HCT116 (cell line): ENCODE results near the gene ATP7B. TPM values are rescaled to one million over a fixed set of nuclear protein-coding genes. Genes with fewer than 3 reads are reported as not detected.

ENCODE experiments used
- ATAC-seq: fragments of 200-7000 bp; cut with Tn5 transposase; 2 replicates; pipeline ENCODE4 v1.9.1; 2020; ENCODE audit warnings: mild to moderate bottlenecking, moderate library complexity
- BruUV-seq: library from RNA; stranded (reverse); fragments of 400-500 nt; replicated peaks from 2 replicates; lab custom pipeline; 2021; lab: Mats Ljungman, UMichigan
- CTCF ChIA-PET: fragments of 300-600 bp; sonication (Branson Sonifier 250); formaldehyde crosslinking; loops from one replicate; lab custom pipeline; 2021; ENCODE audit warnings: antibody characterized with exemption; lab: Charles Lee
- POLR2A ChIA-PET: fragments of 300-600, 350-600 bp; sonication (Branson Sonifier 250); formaldehyde crosslinking; loops from one replicate; lab custom pipeline; 2021; ENCODE audit warnings: antibody characterized with exemption; lab: Charles Lee
- RAD21 ChIA-PET, 2 experiments: fragments of 300-600 bp; sonication (Branson Sonifier 250); formaldehyde crosslinking; loops; one replicate each; lab custom pipeline; 2023; ENCODE audit warnings: low total read pairs in 2 of 2; ENCODE audit not compliant: uncharacterized antibody in 2 of 2, unreplicated experiment in 2 of 2, low non-redundant PET in 1 of 2; lab: Charles Lee
- DNase-seq: peaks from one replicate; pipeline ENCODE4 v3.0.0-alpha.2; 2010; ENCODE audit warnings: low read depth, low spot score
- H2AFZ ChIP-seq: fragments of 200-600 bp; shearing (Covaris generic), sonication (generic); 2 replicates; pipeline ENCODE4 v1.6.1; 2017; ENCODE audit warnings: low read depth, mixed run types, mixed read lengths, antibody characterized with exemption, low read length; ENCODE audit not compliant: poor library complexity, severe bottlenecking
- H3K27ac ChIP-seq: 2 replicates; pipeline ENCODE4 v1.5.1; 2012; ENCODE audit warnings: low read depth, low read length
- H3K27me3 ChIP-seq: fragments of 200-600 bp; sonication (generic); 2 replicates; pipeline ENCODE4 v1.6.1; 2016; ENCODE audit warnings: mixed run types, low read length, mixed read lengths; ENCODE audit not compliant: insufficient read depth
- H3K36me3 ChIP-seq, 2 experiments: fragments of 200-500 bp in 1 of 2; fragments of 200-600 bp in 1 of 2; sonication (Bioruptor generic) in 1 of 2; sonication (generic) in 1 of 2; 2 replicates each; pipeline versions ENCODE4 v1.5.1 to v1.6.1; 2014 to 2016; ENCODE audit warnings: low read length in 2 of 2, inconsistent platforms in 1 of 2, mixed read lengths in 1 of 2, mixed run types in 1 of 2; ENCODE audit not compliant: insufficient read depth in 2 of 2, control insufficient read depth in 1 of 2
- H3K4me1 ChIP-seq, 2 experiments: fragments of 200-600 bp in 1 of 2; sonication (generic) in 1 of 2; 2 replicates each; pipeline versions ENCODE4 v1.5.1 to v1.6.1; 2012 to 2017; ENCODE audit warnings: low read length in 2 of 2, inconsistent platforms in 1 of 2, mild to moderate bottlenecking in 1 of 2, mixed read lengths in 1 of 2, mixed run types in 1 of 2, moderate library complexity in 1 of 2; ENCODE audit not compliant: insufficient read depth in 2 of 2, control insufficient read depth in 1 of 2
- H3K4me2 ChIP-seq: fragments of 200-600 bp; sonication (generic); 2 replicates; pipeline ENCODE4 v1.6.1; 2017; ENCODE audit warnings: mixed run types, low read length, mixed read lengths
- H3K4me3 ChIP-seq, 2 experiments: fragments of 200-600 bp in 1 of 2; sonication (generic) in 1 of 2; replicated peaks in 1 of 2; 2 replicates each; pipeline ENCODE4 v1.5.1; 2011 to 2016; ENCODE audit warnings: low read length in 2 of 2, control low read depth in 1 of 2, low read depth in 1 of 2, mild to moderate bottlenecking in 1 of 2, mixed read lengths in 1 of 2, mixed run types in 1 of 2
- H3K79me2 ChIP-seq: fragments of 200-600 bp; sonication (generic); 2 replicates; pipeline ENCODE4 v1.6.1; 2017; ENCODE audit warnings: mild to moderate bottlenecking, mixed run types, low read length, moderate library complexity, mixed read lengths; ENCODE audit not compliant: insufficient read depth
- H3K9ac ChIP-seq: fragments of 200-600 bp; sonication (generic); 2 replicates; pipeline ENCODE4 v1.6.1; 2016; ENCODE audit warnings: low read length, mixed read lengths
- H3K9me2 ChIP-seq: fragments of 200-600 bp; sonication (generic), shearing (Covaris generic); 2 replicates; pipeline ENCODE4 v1.6.1; 2017; ENCODE audit warnings: mixed run types, mild to moderate bottlenecking, moderate library complexity; ENCODE audit not compliant: insufficient read depth
- H3K9me3 ChIP-seq, 2 experiments: fragments of 200-500 bp in 1 of 2; fragments of 200-600 bp in 1 of 2; sonication (Bioruptor generic) in 1 of 2; sonication (generic) in 1 of 2; 2 replicates each; pipeline ENCODE4 v1.6.1; 2014 to 2017; ENCODE audit warnings: low read length in 2 of 2, mixed read lengths in 2 of 2, inconsistent platforms in 1 of 2, low read depth in 1 of 2, mild to moderate bottlenecking in 1 of 2, mixed run types in 1 of 2, moderate library complexity in 1 of 2; ENCODE audit not compliant: control insufficient read depth in 1 of 2, insufficient read depth in 1 of 2
- H4K20me1 ChIP-seq: fragments of 200-600 bp; sonication (generic), shearing (Covaris generic); 2 replicates; pipeline ENCODE4 v1.6.1; 2017; ENCODE audit warnings: mixed run types, mild to moderate bottlenecking, moderate library complexity; ENCODE audit not compliant: insufficient read depth
- ATF3 ChIP-seq: IDR thresholded peaks from 2 replicates; pipeline ENCODE4 v1.6.1; 2012
- CBX3 ChIP-seq: IDR thresholded peaks from 2 replicates; pipeline ENCODE4 v1.6.1; 2012; ENCODE audit warnings: low read depth
- CEBPB ChIP-seq: IDR thresholded peaks from 2 replicates; pipeline ENCODE4 v1.6.1; 2012; ENCODE audit warnings: low read depth
- EGR1 ChIP-seq: IDR thresholded peaks from 2 replicates; pipeline ENCODE4 v1.6.1; 2012; ENCODE audit warnings: low read depth
- ELF1 ChIP-seq: IDR thresholded peaks from 2 replicates; pipeline ENCODE4 v1.6.1; 2012; ENCODE audit warnings: low read depth, borderline replicate concordance
- EZH2 ChIP-seq: fragments of 200-600 bp; sonication (generic); IDR thresholded peaks from 2 replicates; pipeline ENCODE4 v1.6.1; 2017; ENCODE audit warnings: antibody characterized with exemption, mixed run types
- EZH2phosphoT487 ChIP-seq: fragments of 200-600 bp; IDR thresholded peaks from 2 replicates; pipeline ENCODE4 v1.6.1; 2018; ENCODE audit warnings: antibody characterized with exemption, borderline replicate concordance
- FOSL1 ChIP-seq: IDR thresholded peaks from 2 replicates; pipeline ENCODE4 v1.6.1; 2012; ENCODE audit warnings: low read depth
- MAX ChIP-seq: IDR thresholded peaks from 2 replicates; pipeline ENCODE4 v1.6.1; 2012
- POLR2A ChIP-seq: IDR thresholded peaks from 2 replicates; pipeline ENCODE4 v1.7.0; 2011; ENCODE audit warnings: borderline replicate concordance; ENCODE audit not compliant: insufficient read depth, insufficient read length; ENCODE audit errors: extremely low read depth
- POLR2AphosphoS5 ChIP-seq: IDR thresholded peaks from 2 replicates; pipeline ENCODE4 v1.6.1; 2011; ENCODE audit warnings: mild to moderate bottlenecking, low read depth, low read length, moderate library complexity
- RAD21 ChIP-seq: IDR thresholded peaks from 2 replicates; pipeline ENCODE4 v1.6.1; 2012; ENCODE audit warnings: low read depth, mild to moderate bottlenecking
- SIN3A ChIP-seq: IDR thresholded peaks from 2 replicates; pipeline ENCODE4 v1.6.1; 2012; ENCODE audit warnings: low read depth
- SRF ChIP-seq: IDR thresholded peaks from 2 replicates; pipeline ENCODE4 v1.6.1; 2012; ENCODE audit warnings: low read depth
- TCF7L2 ChIP-seq: IDR thresholded peaks from 2 replicates; pipeline ENCODE4 v1.7.0; 2011; ENCODE audit warnings: borderline replicate concordance, inconsistent platforms; ENCODE audit not compliant: insufficient read depth, insufficient read length; ENCODE audit errors: extremely low read depth
- ZFX ChIP-seq: fragments of 450-650 bp; IDR thresholded peaks from 2 replicates; pipeline ENCODE4 v1.6.1; 2017
- ZNF274 ChIP-seq: fragments of 200-500 bp; sonication (Bioruptor generic); IDR thresholded peaks from 2 replicates; pipeline ENCODE4 v1.6.1; 2014; ENCODE audit warnings: mild to moderate bottlenecking, low read depth, low read length, inconsistent platforms
- intact Hi-C: fragments of 100-400 bp; cut with micrococcal nuclease; formaldehyde crosslinking; loops from 2 replicates; pipeline ENCODE4 v1.10.0; 2022
- total RNA-seq: library from RNA; stranded (reverse); gene quantifications from one replicate; pipeline ENCODE4 v1.2.1, GENCODE V29; 2021; ENCODE audit not compliant: unreplicated experiment
- TF ChIP-seq, protein P1 (sequence below), 3 experiments: fragments of 200-600 bp in 1 of 3; sonication (generic) in 1 of 3; IDR thresholded peaks in 2 of 3; conservative IDR thresholded peaks in 1 of 3; 2 replicates each; pipeline ENCODE4 v1.5.1; 2012 to 2017; ENCODE audit warnings: low read depth in 2 of 3, low read length in 2 of 3, antibody characterized with exemption in 1 of 3, borderline replicate concordance in 1 of 3, control low read depth in 1 of 3, mild to moderate bottlenecking in 1 of 3, mixed read lengths in 1 of 3, mixed run types in 1 of 3, moderate library complexity in 1 of 3; ENCODE audit not compliant: insufficient read depth in 1 of 3
- TF ChIP-seq, protein P2 (sequence below): IDR thresholded peaks from 2 replicates; pipeline ENCODE4 v1.6.1; 2011; ENCODE audit warnings: mild to moderate bottlenecking, low read length, moderate library complexity; ENCODE audit not compliant: insufficient replicate concordance; ENCODE audit errors: extremely low read depth

Gene ATP7B
- total RNA-seq, 1 experiment from 2014 or later = 10.3 TPM

DNA sequence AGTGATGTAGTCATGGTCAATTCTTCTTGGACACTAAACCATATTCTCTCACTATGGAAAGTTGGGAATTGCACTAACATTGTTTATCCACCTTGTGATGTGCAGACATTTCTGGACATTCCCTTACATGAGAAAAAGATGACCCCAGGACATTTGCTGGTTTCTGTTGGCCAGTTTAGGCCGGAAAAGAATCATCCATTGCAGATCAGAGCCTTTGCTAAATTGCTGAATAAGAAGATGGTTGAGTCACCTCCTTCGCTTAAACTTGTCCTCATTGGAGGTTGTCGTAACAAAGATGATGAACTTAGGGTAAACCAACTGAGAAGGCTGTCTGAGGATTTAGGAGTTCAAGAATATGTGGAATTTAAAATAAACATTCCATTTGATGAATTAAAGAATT, 13.2 kb upstream of the ATP7B start, which contains the start of gene UTP14C:
UTP14C (plus strand) TSS at position 211 of the 400 bp plus-strand sequence. CDS start 4,114 bp downstream, outside the sequence.
- H2AFZ ChIP-seq = no peak within 1 kb of the TSS
- no peaks in the 10 kb centered on the region for H3K27me3 ChIP-seq
- peaks cover 15% of the 10 kb centered on the region in 2 experiments; a peak in 3 of 4 replicates for H3K36me3 ChIP-seq
- H3K27ac ChIP-seq = no peak within 1 kb of the TSS
- CTCF ChIA-PET = no interaction called here
- no peak within 1 kb of the TSS for H3K4me2 ChIP-seq
- DNase-seq = no peak
- POLR2A ChIA-PET = no interaction called here
- H3K79me2 ChIP-seq = peaks cover 7% of the 10 kb centered on the region; the same call in 1 of the 2 replicates
- BruUV-seq = no TSS peak
- RAD21 ChIA-PET = no interaction called here
- no peaks in the 10 kb centered on the region for H3K9me3 ChIP-seq
- intact Hi-C loops = no loop called here
- no peaks in the 10 kb centered on the region for H3K4me1 ChIP-seq
- ATAC-seq = no peak
- no peaks in the 10 kb centered on the region for H4K20me1 ChIP-seq
- H3K9me2 ChIP-seq = no peaks in the 10 kb centered on the region
- H3K4me3 ChIP-seq = no peak within 1 kb of the TSS
- TF ChIP-seq POLR2A (no peak), ATF3 (no peak), EZH2phosphoT487 (no peak), ZFX (no peak), SRF (no peak), ELF1 (no peak), POLR2AphosphoS5 (no peak), SIN3A (no peak), CBX3 (no peak), RAD21 (no peak), CEBPB (no peak), FOSL1 (no peak), MAX (no peak), TCF7L2 (no peak), ZNF274 (no peak), EZH2 (no peak), EGR1 (no peak)
- TF ChIP-seq, protein P1, sequence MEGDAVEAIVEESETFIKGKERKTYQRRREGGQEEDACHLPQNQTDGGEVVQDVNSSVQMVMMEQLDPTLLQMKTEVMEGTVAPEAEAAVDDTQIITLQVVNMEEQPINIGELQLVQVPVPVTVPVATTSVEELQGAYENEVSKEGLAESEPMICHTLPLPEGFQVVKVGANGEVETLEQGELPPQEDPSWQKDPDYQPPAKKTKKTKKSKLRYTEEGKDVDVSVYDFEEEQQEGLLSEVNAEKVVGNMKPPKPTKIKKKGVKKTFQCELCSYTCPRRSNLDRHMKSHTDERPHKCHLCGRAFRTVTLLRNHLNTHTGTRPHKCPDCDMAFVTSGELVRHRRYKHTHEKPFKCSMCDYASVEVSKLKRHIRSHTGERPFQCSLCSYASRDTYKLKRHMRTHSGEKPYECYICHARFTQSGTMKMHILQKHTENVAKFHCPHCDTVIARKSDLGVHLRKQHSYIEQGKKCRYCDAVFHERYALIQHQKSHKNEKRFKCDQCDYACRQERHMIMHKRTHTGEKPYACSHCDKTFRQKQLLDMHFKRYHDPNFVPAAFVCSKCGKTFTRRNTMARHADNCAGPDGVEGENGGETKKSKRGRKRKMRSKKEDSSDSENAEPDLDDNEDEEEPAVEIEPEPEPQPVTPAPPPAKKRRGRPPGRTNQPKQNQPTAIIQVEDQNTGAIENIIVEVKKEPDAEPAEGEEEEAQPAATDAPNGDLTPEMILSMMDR (IDR thresholded peaks at IDR 0.05 in 2 of 3, conservative IDR thresholded peaks at IDR 0.05 in 1 of 3; ENCODE audit: borderline replicate concordance in 1 of 3, insufficient read depth in 1 of 3, low read depth in 2 of 3, low read length in 2 of 3) = no peak
- TF ChIP-seq, protein P2, sequence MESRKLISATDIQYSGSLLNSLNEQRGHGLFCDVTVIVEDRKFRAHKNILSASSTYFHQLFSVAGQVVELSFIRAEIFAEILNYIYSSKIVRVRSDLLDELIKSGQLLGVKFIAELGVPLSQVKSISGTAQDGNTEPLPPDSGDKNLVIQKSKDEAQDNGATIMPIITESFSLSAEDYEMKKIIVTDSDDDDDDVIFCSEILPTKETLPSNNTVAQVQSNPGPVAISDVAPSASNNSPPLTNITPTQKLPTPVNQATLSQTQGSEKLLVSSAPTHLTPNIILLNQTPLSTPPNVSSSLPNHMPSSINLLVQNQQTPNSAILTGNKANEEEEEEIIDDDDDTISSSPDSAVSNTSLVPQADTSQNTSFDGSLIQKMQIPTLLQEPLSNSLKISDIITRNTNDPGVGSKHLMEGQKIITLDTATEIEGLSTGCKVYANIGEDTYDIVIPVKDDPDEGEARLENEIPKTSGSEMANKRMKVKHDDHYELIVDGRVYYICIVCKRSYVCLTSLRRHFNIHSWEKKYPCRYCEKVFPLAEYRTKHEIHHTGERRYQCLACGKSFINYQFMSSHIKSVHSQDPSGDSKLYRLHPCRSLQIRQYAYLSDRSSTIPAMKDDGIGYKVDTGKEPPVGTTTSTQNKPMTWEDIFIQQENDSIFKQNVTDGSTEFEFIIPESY = no peak
- H3K9ac ChIP-seq = no peak within 1 kb of the TSS
